ENCODE data around the gene FKBP3.
"Not testable (repeated sequence)": the region's sequence is repeated elsewhere in the genome, so short reads cannot be mapped to it uniquely, and the experiment has no call there.

The FKBP3 gene

DNA sequence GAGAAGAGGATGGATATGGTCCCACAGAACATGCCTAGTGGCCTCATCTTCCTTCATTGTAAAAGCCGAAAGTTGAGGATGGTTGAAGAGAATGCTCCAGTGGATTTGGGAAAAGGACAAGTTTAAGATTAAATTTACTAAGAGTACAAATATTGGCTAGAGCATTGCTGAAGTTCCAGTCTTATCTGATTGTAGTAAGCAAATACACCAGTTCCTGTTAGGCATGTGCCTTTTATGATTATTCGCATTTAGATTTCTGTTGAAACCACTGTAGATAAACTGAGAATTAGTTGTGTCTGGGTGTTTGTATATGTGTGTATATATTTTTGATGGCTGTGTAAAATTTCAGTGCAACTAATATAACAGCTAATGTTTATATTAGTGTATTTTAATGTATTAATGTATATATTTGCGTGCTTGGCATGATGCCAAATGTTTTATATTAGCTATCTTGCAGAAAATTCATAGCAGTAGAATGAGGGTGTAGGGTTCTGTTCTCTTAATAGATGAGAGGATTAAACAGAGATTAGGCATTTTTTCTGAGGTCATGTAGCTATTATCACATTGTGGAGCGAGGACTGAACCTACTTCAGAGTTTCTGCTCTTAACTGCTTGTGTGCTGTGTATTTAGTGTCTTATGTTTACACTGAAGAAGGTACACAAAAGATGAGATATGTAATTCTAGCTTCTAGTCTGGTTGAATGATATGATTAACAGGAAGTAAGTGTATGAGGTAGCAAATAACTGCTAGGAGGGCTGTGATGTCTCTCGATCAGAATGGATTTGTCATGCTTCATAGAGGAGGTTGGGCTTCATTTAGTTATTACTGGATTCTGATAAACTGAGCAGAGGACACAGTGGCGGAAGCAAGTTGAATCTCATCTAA lies 21.1 kb downstream of the FKBP3 start:
- DNase-seq: no peak

DNA sequence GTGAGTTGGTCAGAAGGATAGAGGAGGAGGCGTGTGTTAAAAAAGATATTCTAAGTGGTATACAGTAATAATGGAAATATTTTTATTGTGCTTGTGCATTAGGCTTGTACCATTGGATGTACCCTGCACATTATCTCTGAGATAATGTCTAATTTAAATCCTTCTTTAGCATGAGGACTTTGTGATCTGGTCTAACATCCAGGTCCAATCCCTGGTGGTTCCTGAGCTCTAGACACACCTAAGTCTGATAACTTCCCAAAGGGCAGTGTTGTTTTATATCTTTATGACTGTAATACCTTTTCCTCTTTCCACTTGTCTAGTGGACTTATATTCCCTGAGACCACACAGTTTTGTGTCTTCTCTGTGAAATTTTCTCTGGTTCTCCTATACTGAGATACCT lies 29.7 kb downstream of the FKBP3 start:
- no peak for DNase-seq

DNA sequence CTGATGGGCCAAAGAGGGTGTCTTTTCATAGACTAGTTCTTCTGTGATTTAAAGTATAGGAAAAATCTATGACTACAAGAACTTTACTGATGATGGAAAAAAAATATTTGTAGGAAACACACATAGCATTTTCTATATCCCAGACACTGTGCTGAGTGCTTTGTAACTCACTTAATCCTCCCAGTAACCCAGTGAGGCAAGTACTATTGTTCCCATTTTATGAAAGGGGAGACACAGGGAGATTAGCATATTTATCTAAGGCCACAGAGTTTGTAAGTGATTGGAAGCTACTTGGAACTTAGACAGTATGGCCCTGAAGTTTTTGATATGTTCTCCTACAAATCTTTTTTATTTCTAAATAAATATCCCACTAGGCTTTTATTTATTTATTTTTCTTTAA lies 30.5 kb downstream of the FKBP3 start:
- DNase-seq: no peak

DNA sequence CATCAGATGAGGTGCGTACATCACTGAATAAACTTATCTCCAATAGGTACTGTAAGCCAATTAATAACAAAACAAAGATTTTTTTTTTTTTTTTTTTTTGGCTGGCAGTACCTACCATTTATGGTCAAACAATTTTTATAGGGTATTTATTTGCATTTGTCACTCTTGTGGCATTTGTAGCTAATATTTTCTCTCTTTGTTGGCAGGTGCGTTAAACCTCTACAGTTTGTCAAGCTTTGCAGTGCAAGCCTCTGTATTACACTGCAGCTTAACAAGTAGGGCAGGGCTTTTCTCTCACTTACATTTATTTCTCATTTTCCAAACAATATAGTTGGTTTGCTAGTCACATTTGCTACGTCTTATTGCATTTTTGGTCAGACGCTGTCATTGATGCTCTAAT lies 38.1 kb downstream of the FKBP3 start:
- no peak for DNase-seq

DNA sequence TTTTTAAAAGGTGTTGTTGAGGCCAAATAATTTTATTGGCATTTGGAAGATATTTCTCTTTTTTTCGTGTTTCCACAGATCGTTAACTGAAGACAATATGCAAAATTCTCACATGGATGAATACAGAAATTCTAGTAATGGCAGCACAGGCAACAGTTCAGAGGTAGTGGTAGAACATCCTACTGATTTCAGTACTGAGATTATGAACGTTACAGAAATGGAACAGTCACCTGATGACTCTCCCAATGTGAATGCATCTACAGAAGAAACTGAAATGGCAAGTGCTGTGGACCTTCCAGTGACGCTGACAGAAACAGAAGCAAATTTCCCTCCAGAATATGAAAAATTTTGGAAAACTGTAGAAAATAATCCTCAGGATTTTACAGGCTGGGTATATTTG lies 39.1 kb downstream of the FKBP3 start:
- no peak for DNase-seq

DNA sequence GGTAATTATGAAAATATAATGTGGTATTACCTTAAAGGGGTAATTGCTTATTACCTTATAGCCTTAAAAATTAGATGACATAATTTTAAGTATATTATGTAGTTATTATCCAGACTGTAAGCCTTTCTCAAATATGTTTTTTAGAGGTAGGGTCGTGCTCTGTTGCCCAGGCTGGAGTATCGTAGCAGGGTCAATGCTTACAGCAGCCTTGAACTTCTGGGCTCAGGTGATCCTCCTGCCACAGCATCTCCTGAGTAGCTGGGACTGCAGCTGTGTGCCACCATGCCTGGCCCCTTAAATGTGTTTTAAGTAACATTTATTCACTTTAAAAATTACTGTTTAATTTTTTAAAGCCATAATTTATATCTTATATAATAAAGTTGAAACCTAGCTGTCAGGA lies 40.0 kb downstream of the FKBP3 start:
- no peak for DNase-seq

DNA sequence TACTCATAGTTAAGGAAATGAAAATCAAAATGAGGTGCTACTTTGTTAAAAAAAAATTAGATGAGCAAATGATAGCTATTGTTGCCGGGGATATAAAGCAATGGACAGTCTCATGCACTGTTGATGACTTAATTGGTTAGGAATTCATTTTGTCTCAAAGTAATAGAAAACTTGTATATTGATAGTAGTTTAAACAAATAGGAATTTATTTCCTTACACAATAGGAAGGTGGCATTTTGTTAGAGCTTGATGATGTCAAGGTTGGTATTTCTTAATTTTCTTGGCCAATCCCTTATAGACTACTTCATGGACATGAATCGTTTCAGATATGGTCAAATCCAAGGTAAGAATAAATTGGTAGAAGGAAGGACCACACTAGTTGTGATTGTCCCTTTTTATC lies 42.6 kb downstream of the FKBP3 start:
- DNase-seq: no peak

DNA sequence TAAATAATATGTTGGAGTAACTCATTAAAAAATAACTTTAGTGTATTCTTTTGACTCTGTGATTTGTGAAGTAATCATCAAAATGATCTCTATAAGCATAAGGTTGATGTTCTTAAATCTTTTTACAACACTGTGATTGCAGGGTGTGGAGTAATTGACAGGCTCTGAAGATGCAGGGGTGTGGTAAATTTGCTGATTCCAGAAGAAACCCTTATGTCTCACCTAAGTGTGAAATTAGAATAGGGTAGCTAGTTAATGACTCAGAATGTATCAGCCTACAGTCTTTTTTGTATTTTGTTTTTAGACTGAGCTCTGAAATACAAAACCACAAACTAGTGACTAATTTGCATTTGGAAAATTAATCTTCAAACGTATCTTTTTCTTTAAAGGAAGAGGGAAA lies 44.5 kb downstream of the FKBP3 start:
- DNase-seq: no peak

DNA sequence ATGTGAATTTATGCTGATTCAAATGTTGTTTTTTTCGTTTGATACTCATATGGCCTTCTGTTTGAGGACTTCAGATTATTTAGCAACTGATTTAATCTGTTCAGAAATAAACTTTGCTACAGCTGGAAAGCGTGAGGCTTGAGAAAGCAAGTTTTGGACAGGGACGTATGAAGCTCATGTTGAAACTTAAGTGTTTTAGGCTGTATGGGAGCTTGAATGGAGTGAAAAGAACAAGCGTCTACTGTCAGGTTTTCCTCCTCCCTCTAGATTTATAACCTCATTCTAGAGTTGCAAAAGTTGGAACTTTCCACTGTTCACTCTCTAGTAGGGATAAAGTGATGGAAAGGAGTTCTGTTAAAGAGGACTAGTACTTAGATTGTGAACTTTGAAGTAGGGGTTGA lies 49.3 kb downstream of the FKBP3 start:
- DNase-seq: no peak

DNA sequence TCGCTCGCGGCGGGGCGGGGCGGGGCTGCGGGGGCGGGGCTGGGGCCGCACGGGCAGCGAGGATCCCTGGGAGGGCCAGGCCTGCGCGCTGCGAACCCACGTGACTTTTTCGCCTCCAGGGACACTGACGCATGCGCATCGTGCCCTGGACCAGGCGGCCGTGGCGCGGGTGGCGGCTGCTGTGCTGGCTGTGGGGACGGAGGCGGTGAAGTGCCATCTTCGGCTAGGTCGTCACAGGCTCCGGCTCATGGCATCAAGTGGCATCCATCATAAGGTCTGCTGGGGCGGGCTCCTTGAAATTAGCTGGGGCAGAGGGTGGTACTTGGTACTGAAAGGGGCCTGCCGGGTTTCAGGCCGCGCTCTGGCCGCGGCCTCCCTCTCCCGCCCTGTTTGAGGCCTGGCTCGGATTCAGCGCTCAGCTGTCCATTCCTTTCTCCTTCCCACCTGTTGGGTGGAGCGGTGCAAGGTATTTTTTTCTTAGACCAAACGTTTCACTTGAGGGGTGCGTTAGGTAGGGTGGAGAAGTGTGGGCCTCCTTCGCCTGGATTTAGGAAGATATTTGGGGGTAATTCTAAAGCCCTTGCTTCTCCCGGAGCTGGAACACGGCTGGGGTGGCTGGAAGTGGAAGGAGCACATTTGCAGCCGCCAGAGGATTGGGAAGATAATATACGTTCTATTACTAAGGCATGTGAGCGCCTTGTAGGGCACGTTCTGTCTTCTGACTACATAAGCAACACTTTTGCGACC lies 50.1 kb downstream of the FKBP3 start, which contains the start of gene PRPF39:
Gene PRPF39 (plus strand): TSS at position 141 of the 747 bp plus-strand sequence. CDS start 11,124 bp downstream, outside the sequence.
- DNase-seq: peak; percentile 94

DNA sequence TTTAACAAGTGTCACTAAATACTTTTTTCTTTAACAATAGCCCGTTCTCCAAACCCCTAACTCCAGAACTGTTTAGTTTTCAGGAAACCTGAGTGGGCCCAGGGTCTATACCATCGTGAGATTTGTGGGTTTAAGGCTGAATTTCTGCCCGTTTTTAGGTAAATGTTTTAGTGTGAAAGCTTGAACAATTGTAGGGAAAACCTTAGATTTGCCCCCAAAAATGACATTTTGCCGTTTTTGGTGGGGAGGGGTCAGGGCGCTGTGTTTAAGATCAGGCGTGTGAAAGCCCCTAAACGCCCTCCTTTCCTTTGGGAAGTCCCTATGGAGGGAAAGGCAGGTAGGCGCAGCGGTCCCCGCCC lies 50.7 kb downstream of the FKBP3 start:
- DNase-seq: no peak

DNA sequence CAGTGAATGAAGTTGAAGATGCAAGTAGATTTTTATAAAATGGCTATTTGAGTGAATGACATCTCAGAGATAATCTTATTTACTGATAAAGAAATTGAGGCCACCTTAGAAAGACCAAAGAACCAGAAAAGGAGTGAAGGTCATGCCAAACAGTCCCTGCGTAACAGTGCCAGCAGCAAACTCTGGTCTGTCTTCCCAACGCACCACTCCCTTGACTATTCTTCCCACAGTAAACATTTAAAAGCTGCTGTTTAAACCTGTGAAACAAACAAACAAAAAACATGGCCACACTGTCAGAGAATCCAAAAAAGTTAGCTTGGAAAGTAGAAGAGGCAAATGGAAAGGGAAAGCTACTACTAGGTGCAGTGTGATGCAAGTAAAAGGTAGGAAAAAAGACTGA lies 51.9 kb downstream of the FKBP3 start:
- DNase-seq: no peak

DNA sequence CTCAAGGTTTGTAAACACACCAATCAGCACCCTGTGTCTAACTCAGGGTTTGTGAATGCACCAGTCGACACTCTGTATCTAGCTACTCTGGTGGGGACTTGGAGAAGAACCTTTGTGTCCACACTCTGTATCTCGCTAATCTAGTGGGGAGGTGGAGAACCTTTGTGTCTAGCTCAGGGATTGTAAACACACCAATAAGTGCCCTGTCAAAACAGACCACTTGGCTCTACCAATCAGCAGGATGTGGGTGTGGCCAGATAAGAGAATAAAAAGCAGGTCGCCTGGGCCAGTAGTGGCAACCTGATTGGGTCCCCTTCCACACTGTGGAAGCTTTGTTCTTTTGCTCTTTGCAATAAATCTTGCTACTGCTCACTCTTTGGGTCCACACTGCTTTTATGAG lies 53.2 kb downstream of the FKBP3 start:
- DNase-seq: not testable (repeated sequence)

DNA sequence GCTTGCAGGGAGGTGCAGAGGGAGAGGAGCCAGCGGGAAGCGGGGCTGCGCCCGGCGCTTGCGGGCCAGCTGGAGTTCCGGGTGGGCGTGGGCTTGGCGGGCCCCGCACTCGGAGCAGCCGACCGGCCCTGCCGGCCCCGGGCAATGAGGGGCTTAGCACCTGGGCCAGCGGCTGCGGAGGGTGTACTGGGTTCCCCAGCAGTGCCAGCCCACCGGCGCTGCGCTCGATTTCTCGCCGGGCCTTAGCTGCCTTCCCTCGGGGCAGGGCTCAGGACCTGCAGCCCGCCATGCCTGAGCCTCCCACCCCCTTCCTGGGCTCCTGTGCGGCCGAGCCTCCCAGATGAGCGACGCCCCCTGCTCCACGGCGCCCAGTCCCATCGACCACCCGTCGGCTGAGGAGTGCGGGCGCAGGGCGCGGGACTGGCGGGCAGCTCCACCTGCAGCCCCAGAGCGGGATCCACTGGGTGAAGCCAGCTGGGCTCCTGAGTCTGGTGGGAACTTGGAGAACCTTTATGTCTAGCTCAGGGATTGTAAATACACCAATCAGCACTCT lies 53.8 kb downstream of the FKBP3 start:
- DNase-seq: not testable (repeated sequence)

DNA sequence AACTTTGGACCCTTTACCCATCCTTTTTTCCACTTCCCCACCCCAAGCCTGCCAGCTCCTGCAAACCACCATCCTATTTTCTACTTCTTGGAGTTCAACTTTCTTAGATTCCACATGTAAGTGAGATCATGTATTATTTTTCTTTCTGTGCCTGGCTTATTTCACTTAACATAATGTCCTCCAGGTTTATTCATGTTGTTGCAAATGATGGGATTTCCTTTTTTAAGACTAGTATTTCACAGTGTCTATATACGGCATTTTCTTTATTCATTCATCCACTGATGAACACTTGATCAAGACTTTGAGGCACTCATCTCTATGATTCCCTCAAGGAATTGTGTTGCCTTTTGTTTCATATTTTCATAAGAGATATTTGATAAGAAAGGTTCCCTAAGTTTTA lies 56.0 kb downstream of the FKBP3 start:
- no peak for DNase-seq

DNA sequence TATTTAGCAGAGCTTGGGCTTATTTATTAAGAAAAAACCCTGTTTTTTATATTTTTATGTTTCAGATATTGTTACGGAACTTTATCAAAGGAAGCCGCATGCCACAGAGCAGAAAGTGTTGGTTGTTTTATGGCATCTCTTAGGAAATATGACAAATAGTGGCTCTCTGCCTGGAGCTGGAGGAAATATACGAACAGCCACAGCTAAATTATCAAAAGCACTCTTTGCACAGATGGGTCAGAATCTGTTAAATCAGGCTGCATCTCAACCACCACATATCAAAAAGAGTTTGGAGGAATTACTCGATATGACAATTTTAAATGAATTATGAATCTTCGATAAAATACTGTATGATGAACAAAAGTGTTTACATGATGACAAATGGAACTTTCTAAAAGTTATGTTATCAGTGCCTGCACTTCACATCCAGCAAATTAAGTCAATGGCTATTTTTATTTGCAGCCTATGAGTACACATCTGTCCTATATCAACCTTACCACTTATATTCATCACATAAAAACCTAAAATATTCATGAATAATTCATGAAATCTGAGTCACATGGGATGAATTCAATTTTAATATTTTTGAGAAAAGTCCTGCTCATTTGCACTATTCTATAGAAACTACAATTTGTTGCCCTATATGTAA lies 60.9 kb downstream of the FKBP3 start:
- DNase-seq: no peak

DNA sequence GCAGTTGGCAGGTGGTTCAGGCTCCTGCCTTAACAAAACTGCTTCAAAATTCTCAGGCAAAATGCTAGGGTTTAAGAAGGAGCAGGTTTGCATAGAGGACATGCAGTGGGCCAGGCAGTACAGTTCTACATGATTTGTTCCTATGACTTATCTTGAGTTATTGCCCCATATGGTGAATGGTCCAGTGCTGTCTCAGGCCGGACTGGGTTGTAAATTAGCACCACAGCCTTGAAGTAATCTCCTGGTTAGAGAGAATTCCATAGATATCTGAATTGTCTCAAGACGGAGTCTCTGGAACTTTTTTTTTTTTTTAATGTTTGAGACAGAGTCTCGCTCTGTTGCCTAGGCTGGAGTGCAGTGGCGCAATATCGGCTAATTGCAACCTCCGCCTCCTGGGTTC lies 62.2 kb downstream of the FKBP3 start:
- no peak for DNase-seq

DNA sequence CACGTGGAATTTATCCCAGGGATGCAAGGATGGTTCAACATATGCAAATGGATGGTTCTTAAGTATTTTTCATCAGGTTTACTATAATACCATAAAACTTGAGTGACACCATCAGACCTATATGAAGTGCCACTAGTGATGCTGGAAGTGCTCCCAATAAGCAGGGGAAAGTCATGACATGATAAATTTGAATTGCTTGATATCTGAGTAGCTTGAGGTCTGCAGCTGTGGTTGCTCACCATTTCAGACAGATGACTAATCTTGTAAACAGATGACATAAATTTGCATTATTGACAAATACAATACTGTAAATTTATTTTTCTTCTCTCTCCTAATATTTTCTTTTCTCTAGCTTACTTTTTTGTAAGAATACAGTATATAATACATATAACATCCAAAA lies 64.1 kb downstream of the FKBP3 start:
- DNase-seq: no peak

DNA sequence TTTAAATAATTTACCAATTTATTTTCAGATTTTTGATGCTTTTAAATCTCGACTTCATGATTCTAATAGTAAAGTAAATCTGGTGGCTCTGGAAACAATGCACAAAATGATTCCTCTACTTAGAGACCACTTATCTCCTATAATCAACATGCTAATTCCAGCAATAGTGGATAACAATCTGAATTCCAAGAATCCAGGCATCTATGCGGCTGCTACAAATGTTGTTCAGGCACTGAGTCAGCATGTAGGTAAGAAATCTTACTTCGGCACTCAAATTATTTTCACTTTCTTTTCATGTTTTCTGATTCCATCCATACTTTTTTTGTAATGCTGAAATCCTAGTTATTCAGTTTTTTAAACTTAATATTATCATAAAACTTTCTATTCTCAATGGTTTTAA lies 65.9 kb downstream of the FKBP3 start:
- no peak for DNase-seq

DNA sequence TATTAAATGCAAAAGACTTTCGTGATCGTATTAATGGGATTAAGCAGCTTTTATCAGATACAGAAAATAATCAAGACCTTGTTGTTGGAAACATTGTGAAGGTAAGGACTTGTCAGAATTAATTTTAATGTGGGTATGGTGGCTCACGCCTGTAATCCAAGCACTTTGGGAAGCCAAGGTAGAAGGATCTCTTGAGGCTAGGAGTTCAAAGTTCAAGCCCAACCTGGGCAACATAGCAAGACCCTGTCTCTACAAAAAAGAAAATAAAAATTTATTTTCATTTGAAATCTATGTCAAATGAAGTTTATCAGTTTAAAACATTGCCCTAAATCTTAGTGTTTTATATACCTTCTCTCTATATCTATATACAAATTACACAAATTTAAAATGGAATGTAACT lies 67.6 kb downstream of the FKBP3 start:
- no peak for DNase-seq

DNA sequence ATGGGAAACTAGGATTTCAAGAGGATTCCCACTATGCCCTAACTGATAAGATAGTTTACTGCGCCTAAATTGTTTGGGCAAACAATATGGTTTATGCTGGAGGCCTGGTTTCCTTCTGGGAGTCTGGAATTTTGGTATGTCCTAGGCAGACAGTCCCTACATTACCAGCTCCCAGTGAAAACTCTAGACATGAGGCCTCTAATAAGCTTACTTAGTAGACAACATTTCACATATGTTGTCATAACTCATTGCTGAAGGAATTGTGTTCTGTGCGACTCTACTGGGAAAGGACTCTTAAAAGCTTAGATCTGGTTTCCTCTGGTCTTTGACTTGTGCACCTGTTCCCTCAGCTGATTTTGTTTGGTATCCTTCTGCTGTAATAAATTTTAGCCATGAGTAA lies 68.3 kb downstream of the FKBP3 start:
- DNase-seq: no peak
